Small intestine (tissue), 16 donors: ENCODE data around the gene CD44. TPM values are rescaled to one million over a fixed set of nuclear protein-coding genes. Genes with fewer than 3 reads are reported as not detected.
"Not testable (repeated sequence)": the region's sequence is repeated elsewhere in the genome, so short reads cannot be mapped to it uniquely, and the experiment has no call there.

Experiments
- DNase-seq, 2 donors: peaks; one replicate each; pipeline versions ENCODE4 v3.0.0 to v3.0.0-alpha.2; 2013
- FAIRE-seq: peaks from 2 replicates; lab custom pipeline; 2012; peaks lifted over from hg19 to GRCh38; lab: Jason Lieb, UNC
- H3K27ac ChIP-seq, 3 donors: one replicate each; pipeline ENCODE4 v1.5.1; 2013; ENCODE audit warnings: low read length in 2 of 3, mild to moderate bottlenecking in 2 of 3, control low read depth in 1 of 3, inconsistent platforms in 1 of 3, low read depth in 1 of 3, moderate library complexity in 1 of 3
- H3K27me3 ChIP-seq, 3 donors: one replicate each; pipeline ENCODE4 v1.6.1; 2013; ENCODE audit warnings: low read length in 3 of 3, inconsistent platforms in 1 of 3; ENCODE audit not compliant: control insufficient read depth in 3 of 3, insufficient read depth in 3 of 3
- H3K36me3 ChIP-seq, 3 donors: one replicate each; pipeline ENCODE4 v1.6.1; 2013; ENCODE audit warnings: low read length in 3 of 3, inconsistent platforms in 1 of 3, low read depth in 1 of 3, mild to moderate bottlenecking in 1 of 3, moderate library complexity in 1 of 3; ENCODE audit not compliant: control insufficient read depth in 3 of 3, insufficient read depth in 2 of 3
- H3K4me1 ChIP-seq, 3 donors: one replicate each; pipeline ENCODE4 v1.6.1; 2013; ENCODE audit warnings: low read length in 2 of 3, inconsistent platforms in 1 of 3, low read depth in 1 of 3, mild to moderate bottlenecking in 1 of 3, moderate library complexity in 1 of 3; ENCODE audit not compliant: control insufficient read depth in 3 of 3, insufficient read depth in 2 of 3
- H3K4me3 ChIP-seq, 3 donors: one replicate each; pipeline ENCODE4 v1.5.1; 2013; ENCODE audit warnings: low read length in 3 of 3, control low read depth in 1 of 3, inconsistent platforms in 1 of 3, low read depth in 1 of 3, mild to moderate bottlenecking in 1 of 3, moderate library complexity in 1 of 3
- H3K9me3 ChIP-seq, 2 donors: one replicate each; pipeline ENCODE4 v1.6.1; 2013; ENCODE audit warnings: low read depth in 1 of 2, low read length in 1 of 2; ENCODE audit not compliant: control insufficient read depth in 2 of 2, insufficient read depth in 1 of 2
- WGBS, 3 donors: extraction: QIAGEN DNeasy Blood & Tissue Kit; methylation state at CpG; one replicate each; pipeline ENCODE4 v1.1.7; 2013; 5-methylcytosine and 5-hydroxymethylcytosine counted together
- long read RNA-seq, 10 donors: transcript quantifications; one replicate each; lab custom pipeline, GENCODE V29; 2026
- polyA plus RNA-seq, 4 donors: library from polyadenylated mRNA; stranded (reverse) in 3 of 4; unstranded in 1 of 4; fragments of 200-250 nt in 3 of 4; fragments of 120-200 nt in 1 of 4; gene quantifications; one replicate each; pipeline versions ENCODE4 v1.2.1 to v1.2.3, GENCODE V29; 2013
- donor health status: healthy with polysubstance abuse.
- donor health status: control.
- donor health status: control.
- donor health status: Bipolar disorder and iron deficiency.
- donor health status: healthy.

The CD44 gene
- 10 to 100 TPM in 3 of 4 donors, 1 to 10 TPM in 1; 5.4 to 89.6 (median 19.6) TPM for polyA plus RNA-seq
- long read RNA-seq, donor 1, full-length matches to known transcripts = 3 of 20 reads
- long read RNA-seq, donor 1, partial matches to known transcripts = 17 of 20 reads
- long read RNA-seq, donor 1, other reads (novel, unspliced or antisense) = 0 of 20 reads
- long read RNA-seq, donor 2, full-length matches to known transcripts = 1 of 1 reads
- long read RNA-seq, donor 2, partial matches to known transcripts = 0 of 1 reads
- long read RNA-seq, donor 2, other reads (novel, unspliced or antisense) = 0 of 1 reads
- long read RNA-seq, donor 3, full-length matches to known transcripts = 4 of 11 reads
- long read RNA-seq, donor 3, partial matches to known transcripts = 7 of 11 reads
- long read RNA-seq, donor 3, other reads (novel, unspliced or antisense) = 0 of 11 reads
- long read RNA-seq, donor 4 = 0 reads
- long read RNA-seq, donor 5 = 0 reads
- long read RNA-seq, donor 6, full-length matches to known transcripts = 7 of 7 reads
- long read RNA-seq, donor 6, partial matches to known transcripts = 0 of 7 reads
- long read RNA-seq, donor 6, other reads (novel, unspliced or antisense) = 0 of 7 reads
- long read RNA-seq, donor 7 = 0 reads
- long read RNA-seq, donor 8, full-length matches to known transcripts = 2 of 7 reads
- long read RNA-seq, donor 8, partial matches to known transcripts = 5 of 7 reads
- long read RNA-seq, donor 8, other reads (novel, unspliced or antisense) = 0 of 7 reads
- long read RNA-seq, donor 9 = 0 reads
- long read RNA-seq, donor 10, full-length matches to known transcripts = 8 of 20 reads
- long read RNA-seq, donor 10, partial matches to known transcripts = 12 of 20 reads
- long read RNA-seq, donor 10, other reads (novel, unspliced or antisense) = 0 of 20 reads

DNA sequence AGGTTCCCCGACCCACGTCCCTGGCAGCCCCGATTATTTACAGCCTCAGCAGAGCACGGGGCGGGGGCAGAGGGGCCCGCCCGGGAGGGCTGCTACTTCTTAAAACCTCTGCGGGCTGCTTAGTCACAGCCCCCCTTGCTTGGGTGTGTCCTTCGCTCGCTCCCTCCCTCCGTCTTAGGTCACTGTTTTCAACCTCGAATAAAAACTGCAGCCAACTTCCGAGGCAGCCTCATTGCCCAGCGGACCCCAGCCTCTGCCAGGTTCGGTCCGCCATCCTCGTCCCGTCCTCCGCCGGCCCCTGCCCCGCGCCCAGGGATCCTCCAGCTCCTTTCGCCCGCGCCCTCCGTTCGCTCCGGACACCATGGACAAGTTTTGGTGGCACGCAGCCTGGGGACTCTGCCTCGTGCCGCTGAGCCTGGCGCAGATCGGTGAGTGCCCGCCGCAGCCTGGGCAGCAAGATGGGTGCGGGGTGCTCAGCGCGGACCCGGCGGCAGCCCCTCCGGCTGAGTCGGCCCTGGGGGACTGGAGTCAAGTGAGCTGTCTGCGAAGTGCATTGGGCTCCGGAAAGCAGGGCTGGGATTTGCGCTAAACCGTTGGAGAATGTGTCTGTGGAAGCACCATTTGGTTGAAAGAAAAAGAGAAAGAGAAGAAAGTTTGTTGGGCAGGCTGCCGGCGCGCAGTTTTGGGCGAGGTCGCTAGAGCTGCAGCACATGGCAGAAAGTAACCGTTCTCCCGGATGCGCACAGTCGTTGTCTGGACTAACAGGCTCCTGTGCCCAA is at the start of gene CD44:
Gene CD44, plus strand, starts transcription at position 229 of the 779 bp plus-strand sequence. Its CDS starts 133 bp downstream, at position 362.
- peaks cover 0 to 35% (median 0%) of the 10 kb centered on the region in 3 donors for H3K27me3 ChIP-seq
- WGBS, 3 donors = 0 to 1% (median 1%) methylated on average over 51 to 55 of the region's 55 CpGs
- peaks cover 4 to 26% (median 6%) of the 10 kb centered on the region in 3 donors for H3K4me1 ChIP-seq
- no peak for FAIRE-seq
- H3K4me3 ChIP-seq = peak within 1 kb of the TSS; percentile 61 to 77 (median 65)
- DNase-seq = peak; percentile 47 to 56
- peak within 1 kb of the TSS; percentile 53 to 95 (median 54) for H3K27ac ChIP-seq
- H3K9me3 ChIP-seq = no peaks in the 10 kb centered on the region
- H3K36me3 ChIP-seq = no peaks in the 10 kb centered on the region

- H3K27me3 ChIP-seq = no peaks in the 10 kb centered on the region
- FAIRE-seq (no peak), DNase-seq (no peak)
- H3K9me3 ChIP-seq = no peaks in the 10 kb centered on the region
- H3K4me1 ChIP-seq = no peaks in the 10 kb centered on the region
- no peaks in the 10 kb centered on the region for H3K36me3 ChIP-seq
- H3K4me3 ChIP-seq = no peak overlapping the region
- H3K27ac ChIP-seq = no peak overlapping the region
- WGBS, 3 donors = 95 to 100% (median 96%) methylated on average over 1 of the region's 1 CpG
Measured at GRCh38 chr11:35089666-35090065, 49.3 kb upstream of the CD44 start.

DNA sequence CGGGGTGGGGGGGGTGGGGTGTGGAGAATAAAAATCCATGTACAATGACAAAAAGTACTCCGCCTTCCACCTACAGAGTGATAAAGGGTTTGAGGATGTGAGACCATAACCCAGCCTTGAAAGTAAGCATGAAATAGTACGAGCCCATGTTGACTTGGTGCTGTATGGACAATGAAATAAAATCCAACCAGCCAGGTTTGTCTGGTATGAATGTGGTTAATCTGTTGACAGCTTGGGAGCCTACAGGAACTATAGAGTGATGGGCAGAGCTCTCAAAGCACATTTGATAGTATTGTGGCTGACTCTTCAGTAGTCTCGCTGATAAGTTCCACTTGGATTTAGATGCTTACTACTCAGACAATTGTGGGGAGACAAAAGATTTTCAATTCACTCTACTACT is 48.8 kb upstream of the CD44 start:
- no peak overlapping the region for H3K4me3 ChIP-seq
- H3K36me3 ChIP-seq = no peaks in the 10 kb centered on the region
- no peaks in the 10 kb centered on the region for H3K27me3 ChIP-seq
- DNase-seq = no peak
- FAIRE-seq = no peak
- WGBS, 3 donors = 91 to 94% (median 93%) methylated on average over 4 of the region's 4 CpGs
- H3K4me1 ChIP-seq = no peaks in the 10 kb centered on the region
- no peak overlapping the region for H3K27ac ChIP-seq
- no peaks in the 10 kb centered on the region for H3K9me3 ChIP-seq

DNA sequence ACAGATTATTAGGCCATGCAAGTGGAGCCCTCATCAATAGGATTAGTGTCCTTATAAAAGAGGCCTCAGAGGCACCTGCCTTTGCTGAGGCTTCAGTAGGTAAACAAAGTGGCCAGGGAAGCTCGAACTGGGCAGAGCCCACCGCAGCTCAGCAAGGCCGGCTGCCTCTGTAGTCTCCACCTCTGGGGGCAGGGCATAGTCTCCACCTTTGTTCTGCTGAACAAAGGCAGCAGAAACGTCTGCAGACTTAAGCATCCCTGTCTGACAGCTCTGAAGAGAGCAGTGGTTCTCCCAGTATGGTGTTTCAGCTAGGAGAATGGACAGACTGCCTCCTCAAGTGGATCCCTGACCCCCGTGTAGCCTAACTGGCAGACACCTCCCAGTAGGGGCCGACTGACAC is 48.0 kb upstream of the CD44 start:
- H3K36me3 ChIP-seq, H3K4me1 ChIP-seq, H3K27me3 ChIP-seq, DNase-seq, H3K27ac ChIP-seq, H3K9me3 ChIP-seq, H3K4me3 ChIP-seq, FAIRE-seq: not testable (repeated sequence)
- 76 to 84% (median 80%) methylated on average over 6 of the region's 6 CpGs for WGBS, 3 donors

- no peak for FAIRE-seq
- 50 to 100% (median 83%) methylated on average over 2 of the region's 2 CpGs for whole genome bisulfite sequencing, 3 donors
- H3K4me3 ChIP-seq = no peak overlapping the region
- no peaks in the 10 kb centered on the region for H3K4me1 ChIP-seq
- no peak overlapping the region for H3K27ac ChIP-seq
- no peaks in the 10 kb centered on the region for H3K9me3 ChIP-seq
- no peaks in the 10 kb centered on the region for H3K36me3 ChIP-seq
- no peaks in the 10 kb centered on the region for H3K27me3 ChIP-seq
- DNase-seq = no peak
Measured at GRCh38 chr11:35096723-35097122, 42.2 kb upstream of the CD44 start.

- DNase-seq (no peak), FAIRE-seq (no peak)
- no peak overlapping the region for H3K4me3 ChIP-seq
- no peaks in the 10 kb centered on the region for H3K4me1 ChIP-seq
- H3K27me3 ChIP-seq = no peaks in the 10 kb centered on the region
- 46 to 64% (median 61%) methylated on average over 5 of the region's 5 CpGs for WGBS, 3 donors
- H3K9me3 ChIP-seq = no peaks in the 10 kb centered on the region
- no peaks in the 10 kb centered on the region for H3K36me3 ChIP-seq
- H3K27ac ChIP-seq = no peak overlapping the region
Measured at GRCh38 chr11:35097814-35098455, 41.0 kb upstream of the CD44 start.

GRCh38 chr11:35098855-35099254 is 40.1 kb upstream of the CD44 start:
- WGBS, 3 donors = 85 to 96% (median 89%) methylated on average over 5 of the region's 5 CpGs
- no peak for FAIRE-seq
- no peaks in the 10 kb centered on the region for H3K4me1 ChIP-seq
- no peaks in the 10 kb centered on the region for H3K36me3 ChIP-seq
- H3K27ac ChIP-seq = peak overlapping the region in 1 of 3 donors; percentile 41
- DNase-seq = no peak
- no peaks in the 10 kb centered on the region for H3K9me3 ChIP-seq
- no peak overlapping the region for H3K4me3 ChIP-seq
- no peaks in the 10 kb centered on the region for H3K27me3 ChIP-seq
